Activated CD4-positive, CD25-positive, alpha-beta regulatory T cell treated with anti-CD3 and anti-CD28 coated beads, Interleukin-2, amount 50 U/mL, for 16 hours (primary cell): ENCODE measurements around the gene GOT2.
"Not testable (repeated sequence)": the region's sequence is repeated elsewhere in the genome, so short reads cannot be mapped to it uniquely, and the experiment has no call there.

Source experiments
- DNase-seq: peaks from one replicate; pipeline ENCODE4 v3.0.0-alpha.2; 2020; ENCODE audit warnings: low read depth, low spot score

Gene GOT2

DNA sequence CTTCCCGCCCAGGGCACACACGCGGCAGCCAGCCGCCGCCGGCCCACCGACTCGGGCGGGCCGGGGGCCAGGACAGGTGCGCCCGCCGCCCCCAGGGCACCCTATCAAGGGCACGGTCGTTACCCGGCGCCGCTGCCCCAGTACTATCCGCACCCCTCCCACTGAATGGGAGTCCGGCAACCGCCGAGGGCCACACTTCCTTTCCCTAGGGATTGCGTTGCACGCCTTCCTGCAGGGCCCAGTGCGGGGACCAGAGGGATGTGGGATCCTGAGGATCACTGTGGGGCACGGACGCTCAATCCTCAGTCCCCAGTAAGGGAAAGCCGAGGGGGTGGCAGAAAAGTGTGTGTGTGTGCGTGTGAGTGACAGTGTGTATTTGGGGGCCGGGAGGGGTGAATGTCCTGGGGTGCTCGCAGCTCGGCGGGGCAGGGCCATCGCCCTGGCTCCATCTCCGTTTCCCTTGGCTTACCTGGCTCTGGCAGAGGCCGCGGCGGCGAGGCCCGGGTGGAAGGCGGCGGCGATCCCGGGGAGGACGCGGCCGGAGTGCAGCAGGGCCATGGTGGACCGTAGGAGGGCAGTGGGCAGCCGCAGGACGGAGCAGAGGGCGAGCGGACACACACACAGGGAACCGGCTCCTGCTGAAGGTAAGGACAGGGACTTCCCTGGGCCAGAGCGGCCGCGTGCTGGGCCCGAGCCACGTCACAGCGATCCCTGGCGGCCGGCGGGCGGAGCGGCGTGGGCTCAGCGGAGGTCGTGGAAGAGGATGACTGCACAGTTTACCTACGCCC is at the start of gene GOT2:
Gene GOT2, minus strand, starts transcription at position 646 of the 788 bp plus-strand sequence. Its CDS starts 88 bp downstream, at position 558.
- DNase-seq, result peak; percentile 58

DNA sequence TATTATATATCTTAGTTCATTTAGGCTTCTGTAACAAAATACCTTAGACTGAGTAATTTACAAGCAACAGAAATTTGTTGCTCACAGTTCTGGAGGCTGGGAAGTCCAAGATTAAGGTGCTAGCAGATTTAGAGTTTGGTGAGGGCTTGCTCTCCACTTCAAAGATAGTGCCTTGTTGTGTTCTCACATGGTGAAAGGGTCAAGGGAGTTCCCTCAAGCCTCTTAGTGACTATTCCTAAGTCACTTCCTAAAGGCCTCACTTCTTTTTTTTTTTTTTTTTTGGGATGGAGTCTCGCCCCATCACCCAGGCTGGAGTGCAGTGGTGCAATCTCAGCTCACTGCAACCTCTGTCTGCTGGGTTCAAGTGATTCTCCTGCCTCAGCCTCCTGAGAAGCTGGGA is 45.2 kb upstream of the GOT2 start:
- not testable (repeated sequence) for DNase-seq

DNA sequence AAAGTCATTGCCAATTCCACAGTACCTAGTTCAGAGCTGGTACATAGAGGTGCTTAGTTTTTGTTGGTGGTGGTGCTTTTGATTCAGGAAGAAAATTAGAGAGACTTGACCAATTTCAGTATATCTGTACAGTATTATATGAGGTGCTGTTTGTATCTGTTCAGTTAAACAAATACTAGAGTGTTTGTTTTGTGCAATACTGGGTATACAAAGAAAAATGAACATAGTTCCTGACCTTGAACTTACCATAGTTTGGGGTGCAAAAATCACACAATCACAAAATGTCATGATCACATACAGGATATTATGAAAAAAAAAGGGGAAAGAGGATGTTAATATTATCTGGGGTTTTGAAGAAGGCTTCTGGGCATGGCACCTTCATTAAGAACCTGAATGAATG is 39.8 kb upstream of the GOT2 start:
- no peak for DNase-seq

DNA sequence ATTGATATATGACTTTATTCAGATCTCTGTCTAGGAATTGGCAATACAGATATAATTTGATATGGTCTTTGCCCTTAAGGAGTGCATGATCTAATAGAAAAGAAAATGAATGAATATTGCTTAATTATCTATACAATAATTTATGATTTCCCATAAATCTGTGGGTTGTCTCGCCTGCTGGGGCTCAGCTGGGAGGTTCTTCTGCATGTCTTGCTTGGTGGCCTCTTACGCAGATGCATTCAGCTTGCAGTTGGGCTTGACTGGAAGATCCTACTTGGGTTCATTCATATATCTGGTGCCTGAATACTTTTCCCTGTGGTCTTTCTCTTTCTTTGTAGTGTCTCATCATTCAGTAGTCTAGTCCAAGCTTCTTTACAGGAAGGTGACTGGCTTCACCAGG is 34.0 kb upstream of the GOT2 start:
- DNase-seq, result no peak

DNA sequence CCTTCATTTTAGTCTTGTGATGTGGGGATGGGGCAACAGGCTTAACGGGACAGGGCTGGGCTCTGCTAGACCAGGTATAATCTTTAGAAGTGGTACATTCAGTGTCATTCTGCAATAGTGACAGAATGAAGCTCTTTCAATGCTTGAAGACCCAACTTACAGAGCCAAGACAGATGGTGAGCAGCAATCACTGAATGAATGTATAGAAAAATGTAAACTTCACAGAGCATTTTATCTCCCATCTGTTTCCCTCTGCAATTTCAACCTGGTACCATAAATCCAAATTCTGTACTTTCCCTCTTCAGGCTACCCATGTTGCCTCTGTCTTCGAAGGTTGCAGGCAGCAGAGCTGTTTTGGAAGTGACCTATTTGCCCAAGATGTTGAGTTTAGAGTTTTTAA is 33.5 kb upstream of the GOT2 start:
- no peak for DNase-seq

DNA sequence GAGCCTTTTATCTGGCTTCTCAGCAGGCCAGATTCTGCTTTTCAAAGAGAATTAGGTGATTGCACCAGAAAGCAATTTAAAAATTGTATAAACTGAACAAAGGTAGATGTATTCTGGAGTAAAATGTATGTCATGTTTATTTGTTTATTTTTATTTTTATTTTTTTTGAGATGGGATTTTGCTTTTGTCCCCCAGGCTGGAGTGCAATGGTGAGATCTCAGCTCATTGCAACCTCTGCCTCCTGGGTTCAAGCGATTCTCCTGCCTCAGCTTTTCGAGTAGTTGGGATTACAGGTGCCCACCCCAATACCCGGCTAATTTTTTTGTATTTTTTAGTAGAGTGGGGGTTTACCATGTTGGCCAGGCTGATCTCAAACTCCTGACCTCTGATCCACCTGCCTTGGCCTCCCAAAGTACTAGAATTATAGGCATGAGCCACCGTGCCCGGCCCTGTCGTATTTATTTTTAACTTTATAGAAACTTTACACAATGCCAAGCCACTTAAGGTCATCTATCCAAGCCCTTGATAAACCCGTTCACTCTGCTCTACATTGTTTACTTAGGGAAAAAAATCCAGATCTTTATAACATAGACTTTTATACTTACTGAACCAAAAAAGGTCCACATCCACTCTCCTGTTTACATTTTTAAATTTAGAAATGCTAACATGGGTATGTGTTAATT is 22.7 kb upstream of the GOT2 start:
- DNase-seq, result no peak

DNA sequence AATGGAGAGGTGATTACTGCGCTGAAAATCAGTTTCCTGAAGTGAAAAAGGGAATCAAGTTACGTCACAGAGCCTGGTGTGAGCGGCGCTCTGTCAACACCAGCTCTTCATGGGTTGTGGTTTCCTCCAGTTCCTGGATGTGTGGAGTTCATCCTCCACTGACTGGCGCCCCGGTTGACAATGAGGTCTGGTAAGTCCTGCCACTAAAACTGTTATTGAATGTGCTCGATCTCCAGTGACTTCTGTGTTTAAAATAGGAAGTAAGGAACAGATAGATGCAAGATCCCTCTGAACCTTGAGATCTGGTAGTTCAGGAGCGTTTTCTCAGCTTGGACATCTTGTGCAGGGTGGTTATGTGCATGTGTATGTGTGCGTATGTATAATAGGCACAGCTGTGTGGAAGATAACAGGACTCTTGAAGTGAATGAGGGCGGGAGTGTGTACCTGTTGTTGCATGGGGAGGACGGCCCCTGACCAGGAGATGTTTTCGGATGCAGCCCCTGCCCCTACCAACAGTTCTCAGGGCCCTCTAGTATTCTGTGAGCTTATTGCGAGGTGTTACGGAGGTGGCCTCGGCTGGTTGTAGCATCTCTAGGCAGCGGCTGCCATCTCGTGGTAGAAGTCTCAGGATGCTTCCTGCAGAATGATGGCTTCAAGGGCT is 22.0 kb upstream of the GOT2 start:
- peak; percentile 55 for DNase-seq

DNA sequence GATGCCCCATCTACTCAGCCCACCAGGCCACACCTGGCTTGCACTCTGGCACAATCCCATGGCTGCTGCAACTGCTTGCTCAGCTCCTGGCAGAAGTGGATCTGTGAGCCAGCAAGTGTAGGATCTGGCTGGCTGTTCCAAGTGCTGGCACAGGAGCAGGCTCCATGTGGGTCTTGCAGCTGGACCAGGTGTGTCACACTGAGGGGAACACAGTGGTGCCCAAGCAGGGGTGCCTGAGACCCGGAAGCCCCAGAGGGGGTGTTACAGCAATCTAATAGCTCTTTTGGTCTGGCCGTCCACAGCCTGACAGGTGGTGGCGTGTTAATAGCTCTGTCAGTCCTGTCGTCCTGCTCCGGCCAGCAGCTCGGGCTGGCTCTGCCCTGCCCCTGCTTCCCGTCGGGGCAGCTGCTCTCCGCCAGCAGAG is 19.6 kb upstream of the GOT2 start:
- no peak for DNase-seq

DNA sequence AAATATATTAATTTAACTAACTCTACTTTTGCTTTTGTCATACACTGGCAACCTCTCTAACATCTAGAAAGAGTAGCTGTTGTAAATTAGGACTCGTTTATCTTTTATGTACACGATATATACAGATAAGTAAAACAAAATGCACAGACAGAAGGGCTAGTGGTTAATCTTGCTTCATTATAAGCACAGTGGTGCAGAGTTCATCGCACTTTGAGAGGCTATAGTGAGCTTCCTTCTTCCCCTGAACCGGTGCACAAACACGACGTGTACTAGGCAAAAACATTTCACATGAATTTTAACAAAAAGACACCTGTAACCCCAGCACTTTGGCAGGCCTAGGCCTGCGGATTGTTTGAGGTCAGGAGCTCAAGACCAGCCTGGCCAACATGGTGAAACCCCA is 10.4 kb upstream of the GOT2 start:
- DNase-seq, result no peak

DNA sequence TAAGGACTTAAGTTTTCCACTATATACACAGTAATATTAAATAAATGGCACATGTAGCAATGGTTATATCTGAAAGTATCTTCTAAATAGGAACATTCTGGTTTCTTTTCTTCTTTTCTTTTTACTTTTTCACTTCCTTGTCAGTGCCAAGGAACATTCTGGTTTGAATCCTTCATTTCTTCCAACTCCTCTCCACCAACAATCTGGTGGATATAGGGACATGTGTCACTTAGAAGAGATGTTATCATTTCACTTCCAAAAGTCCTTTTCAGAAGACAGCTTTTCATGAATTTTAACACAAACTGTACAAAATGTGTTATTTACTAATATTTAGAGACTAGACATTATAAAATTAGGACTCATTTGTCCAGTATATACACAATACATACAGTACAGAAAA is 7.9 kb upstream of the GOT2 start:
- DNase-seq, result no peak

DNA sequence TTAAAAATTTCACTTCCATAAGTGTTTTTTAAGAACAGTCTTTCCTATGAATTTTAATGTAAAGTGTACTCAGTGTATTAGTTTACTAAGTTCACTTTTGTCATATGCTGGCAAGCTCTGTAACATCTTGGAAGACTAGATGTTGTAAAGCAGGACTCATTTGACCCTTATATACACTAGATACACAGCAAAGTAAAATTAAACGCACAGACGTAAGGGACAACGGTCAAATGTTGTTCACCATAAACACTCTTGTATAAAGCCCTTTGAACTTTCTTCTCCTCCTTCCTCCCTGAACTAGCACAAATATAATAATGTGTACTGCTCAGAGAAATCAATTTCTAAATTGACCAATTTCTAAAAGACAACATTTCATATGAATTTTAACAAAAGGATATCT is 7.0 kb upstream of the GOT2 start:
- DNase-seq, result no peak

DNA sequence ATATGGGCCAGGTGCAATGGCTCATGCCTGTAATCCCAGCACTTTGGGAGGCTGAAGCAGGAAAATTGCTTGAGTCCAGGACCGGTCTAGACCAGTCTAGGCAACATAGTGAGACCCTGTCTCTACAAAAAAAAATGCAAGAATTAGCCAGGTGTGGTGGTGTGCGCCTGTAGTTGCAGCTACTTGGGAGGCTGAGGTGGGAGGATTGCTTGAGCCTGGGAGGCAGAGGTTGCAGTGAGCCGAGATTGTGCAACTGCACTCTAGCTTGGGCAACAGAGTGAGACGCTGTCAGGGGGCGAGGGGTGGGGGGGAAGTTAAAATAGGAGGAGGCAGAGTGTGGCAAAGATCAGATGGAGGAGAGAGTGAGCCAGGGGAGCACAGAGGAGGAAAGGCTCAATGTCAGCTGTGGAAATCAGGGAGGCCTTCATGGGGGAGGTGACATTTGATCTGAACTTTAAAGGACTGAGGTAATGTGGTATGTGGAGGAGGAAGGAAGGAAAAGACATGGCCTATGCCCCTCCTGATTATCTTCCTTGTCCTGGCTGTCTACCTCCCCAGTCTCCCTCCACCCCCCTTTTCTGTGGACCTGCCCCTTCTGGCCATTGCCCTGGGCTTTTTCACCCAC is 4.7 kb upstream of the GOT2 start:
- DNase-seq, result no peak

DNA sequence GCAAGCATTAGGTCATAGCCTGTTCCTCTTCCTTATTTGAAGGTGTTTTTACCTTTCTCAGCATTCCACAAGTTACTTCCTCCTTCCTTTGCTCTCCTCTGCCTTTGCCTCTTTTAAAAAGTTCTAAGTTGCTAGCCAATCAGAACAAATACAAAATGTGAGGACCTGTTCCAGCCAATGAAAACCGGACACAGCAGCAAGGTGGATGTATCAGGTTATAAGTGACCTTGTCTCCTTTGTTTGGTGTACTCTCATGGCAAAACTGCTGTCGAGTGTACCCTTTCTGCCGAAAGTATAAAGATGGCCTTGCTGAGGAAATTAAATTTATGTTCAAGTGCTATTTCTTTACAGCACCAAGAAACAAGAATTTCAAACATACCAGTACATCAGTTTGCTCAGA is 2.2 kb upstream of the GOT2 start:
- not testable (repeated sequence) for DNase-seq

DNA sequence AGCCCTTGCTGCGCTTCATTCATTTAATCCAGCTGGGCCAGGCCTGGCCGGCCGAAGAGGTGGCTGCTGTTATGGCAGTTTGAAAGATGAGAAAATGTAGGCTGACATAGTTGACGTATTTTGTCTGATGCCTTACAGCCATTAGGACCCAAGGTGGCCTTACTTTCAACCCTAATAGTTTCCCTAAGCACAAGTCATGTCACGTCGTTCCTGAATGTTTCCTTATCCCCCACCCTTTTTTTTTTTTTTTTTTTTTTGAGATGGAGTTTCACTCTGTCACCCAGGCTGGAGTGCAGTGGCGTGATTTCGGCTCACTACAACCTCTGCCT is 307 bp upstream of the GOT2 start:
- no peak for DNase-seq

DNA sequence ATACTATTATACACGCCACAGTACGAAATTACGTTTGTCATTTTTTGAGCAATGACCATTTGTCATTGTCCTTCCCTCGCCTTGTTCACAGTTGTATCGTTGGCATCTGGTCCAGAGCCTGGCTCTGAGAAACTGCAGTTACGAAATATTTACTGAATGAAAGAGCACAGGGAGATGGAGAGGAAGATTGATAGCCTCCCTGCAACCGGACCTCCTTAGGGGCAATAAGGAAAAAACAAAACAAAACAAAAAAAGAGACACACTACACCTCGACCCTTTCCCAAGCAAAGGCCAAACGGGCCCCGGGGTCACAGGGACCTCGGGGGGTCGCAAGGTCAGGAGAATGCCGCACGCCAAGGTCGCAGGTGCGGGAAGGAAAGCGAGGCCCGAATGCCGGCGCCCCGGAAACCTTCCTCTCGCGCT is 857 bp downstream of the GOT2 start:
- DNase-seq, result no peak

DNA sequence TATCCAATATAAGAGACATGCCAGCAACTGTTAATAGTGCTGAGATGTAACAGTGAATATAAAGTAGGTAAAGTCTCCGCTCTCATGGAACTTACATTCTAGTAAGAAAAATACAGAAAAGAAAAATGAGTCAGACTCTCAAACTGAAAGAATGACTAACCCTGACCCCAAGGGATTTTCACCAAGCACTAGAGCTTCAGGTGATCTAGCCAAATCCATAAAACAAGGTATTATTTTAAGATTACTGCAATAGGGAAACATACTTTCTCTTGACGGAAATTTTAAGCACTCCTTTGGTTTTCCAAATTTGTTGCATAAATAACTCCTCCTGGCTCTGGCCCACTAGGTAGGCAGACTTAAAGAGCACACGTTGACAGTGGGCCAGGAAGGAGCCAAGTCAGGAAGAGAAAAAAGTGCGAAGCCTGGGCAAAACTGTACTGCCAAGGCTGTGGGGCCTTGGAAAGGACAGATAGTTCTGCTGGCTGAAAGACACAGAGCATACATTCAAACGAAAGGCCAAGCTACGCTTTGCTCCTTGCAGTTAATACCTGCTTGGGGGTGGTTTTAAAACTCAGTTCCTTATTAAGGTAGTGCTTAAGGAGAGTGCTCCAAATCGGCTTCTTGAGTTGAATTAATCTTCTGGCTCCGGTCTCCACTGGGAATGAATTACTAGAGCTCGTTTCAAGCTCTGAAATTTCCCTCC is 1.4 kb downstream of the GOT2 start:
- DNase-seq, result no peak

DNA sequence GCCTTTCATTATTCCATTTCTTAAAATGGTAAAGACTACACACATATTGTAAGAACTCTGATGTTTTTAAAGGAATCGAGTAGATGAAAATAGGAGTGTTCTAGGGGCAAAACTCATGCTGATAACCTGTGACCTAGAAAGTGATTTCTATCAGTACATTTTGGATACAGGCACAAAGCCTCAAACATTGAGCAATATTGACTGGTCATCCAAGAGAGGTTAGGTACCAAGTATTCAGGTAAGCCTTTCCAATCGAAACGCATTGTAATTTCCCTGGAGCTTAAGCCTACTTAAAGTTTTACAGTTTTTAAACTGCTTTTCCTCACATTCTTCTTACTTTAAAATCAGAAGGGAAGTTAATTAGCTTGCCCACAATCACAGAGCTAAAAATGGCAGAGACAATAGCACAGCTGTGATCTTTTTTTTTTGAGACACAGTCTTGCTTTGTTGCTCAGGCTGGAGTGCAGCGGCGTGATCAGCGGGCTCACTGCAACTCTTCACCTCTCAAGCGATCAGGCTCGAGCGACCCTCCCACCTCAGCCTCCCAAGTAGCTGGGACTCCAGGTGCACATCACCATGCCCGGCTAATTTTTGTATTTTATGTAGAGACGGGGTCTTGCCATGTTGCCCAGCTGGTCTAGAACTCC is 3.3 kb downstream of the GOT2 start:
- DNase-seq, result no peak

DNA sequence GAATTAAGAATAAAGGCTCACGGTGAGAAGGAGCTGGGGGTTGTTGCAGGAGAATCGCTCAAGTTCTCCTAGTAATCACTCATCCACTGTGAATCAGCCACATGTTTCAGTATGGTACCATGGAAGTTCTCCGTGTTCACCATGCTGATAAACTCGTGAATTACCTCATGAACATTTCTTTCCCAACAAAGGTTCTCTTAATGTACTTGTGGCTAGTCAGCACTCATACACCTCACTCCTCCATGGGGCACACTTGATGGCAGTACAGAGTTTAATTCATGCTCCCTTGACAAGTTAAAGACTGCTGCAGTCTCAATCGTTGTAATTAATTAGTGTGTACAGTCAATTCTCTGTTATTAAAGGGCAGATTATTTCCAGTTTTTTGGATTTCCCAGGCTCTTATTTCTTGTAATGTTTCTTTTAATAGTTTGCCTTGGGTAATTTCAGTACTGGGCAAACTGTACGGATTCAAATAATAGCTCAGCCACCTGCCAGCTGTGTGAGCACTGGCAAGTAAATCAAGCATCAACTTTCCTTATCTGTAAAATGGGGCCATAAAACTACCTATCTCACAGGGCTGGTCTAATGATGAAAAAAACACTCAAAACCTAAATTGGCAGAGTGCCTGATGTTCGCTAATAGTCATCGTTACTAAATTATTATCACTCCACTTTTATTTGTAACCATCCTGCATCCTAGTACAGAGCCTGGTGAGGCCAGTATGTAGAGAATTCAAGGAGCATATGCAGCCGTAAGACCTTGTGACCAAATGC is 6.1 kb downstream of the GOT2 start:
- DNase-seq, result no peak

DNA sequence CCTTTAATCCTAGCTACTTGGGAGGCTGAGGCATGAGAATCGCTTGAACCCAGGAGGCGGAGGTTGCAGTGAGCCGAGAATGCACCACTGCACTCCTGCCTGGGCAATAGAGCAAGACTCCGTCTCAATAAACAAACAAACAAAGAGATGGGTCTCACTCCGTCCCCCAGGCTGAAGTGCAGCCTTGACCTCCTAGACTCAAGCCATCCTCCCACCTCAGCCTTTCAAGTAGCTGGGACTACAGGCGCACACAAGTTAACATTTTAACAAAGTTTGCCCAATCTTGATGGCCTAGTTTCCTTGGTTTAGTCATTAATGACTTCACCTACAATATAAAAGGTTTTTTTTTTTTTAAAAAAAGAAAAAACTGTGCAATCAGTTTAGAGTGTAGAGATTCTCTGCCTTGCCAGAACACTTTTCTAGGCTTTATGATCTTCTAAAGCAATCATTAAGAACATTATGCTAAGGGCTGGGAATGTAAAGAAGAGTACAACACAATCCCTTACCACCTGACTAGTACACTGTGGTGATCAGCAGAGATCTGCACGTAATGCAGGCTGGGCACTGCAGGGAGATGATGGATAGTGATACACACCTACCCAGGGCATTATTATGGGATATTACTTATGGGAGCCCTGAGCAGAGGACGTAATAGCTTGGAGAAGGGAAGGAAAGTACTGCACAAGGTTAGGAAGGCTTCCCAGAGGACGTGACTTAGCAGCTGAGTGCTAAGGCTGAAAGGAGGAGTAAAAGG is 6.9 kb downstream of the GOT2 start:
- DNase-seq, result no peak

DNA sequence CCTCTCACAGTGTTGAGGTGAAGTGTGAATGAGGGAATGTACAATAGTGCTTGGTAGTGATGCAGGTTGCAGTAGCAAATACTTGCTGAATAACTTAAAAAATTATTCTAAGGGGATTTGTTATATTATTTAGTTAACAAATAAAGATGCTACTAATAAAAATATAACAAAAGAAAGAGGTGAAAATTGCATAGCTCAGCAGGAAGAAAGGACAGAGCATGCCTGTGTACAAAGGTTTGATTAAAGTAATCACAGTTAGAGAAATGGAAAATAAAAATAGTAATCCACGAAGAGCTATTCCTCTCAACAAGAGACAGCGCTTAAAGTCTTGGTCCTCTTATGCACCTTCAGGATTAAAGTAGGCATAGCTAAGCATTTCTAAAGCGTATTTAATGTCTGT is 11.0 kb downstream of the GOT2 start:
- no peak for DNase-seq
